Measurements from ENCODE around the gene COG2. TPM values are rescaled to one million over a fixed set of nuclear protein-coding genes. Genes with fewer than 3 reads are reported as not detected.

The COG2 gene
- total RNA-seq, 6 experiments from 2014 or later = 17.0 to 23.0 (median 20.6) TPM

- no peaks in the 10 kb centered on the region for H3K9me3 Mint-ChIP-seq
- H3K4me3 Mint-ChIP-seq = no peak overlapping the region
- TF ChIP-seq CTCF (IDR thresholded peaks at IDR 0.05) = no peak
- peaks cover 13% of the 10 kb centered on the region for H3K27me3 Mint-ChIP-seq (ENCODE audit: insufficient read depth)
- no peak overlapping the region for H3K27ac Mint-ChIP-seq
- no peak for DNase-seq
- H3K4me1 Mint-ChIP-seq (ENCODE audit: low read depth) = peaks cover 7% of the 10 kb centered on the region
- H3K36me3 Mint-ChIP-seq (ENCODE audit: low read depth) = no peaks in the 10 kb centered on the region
These were observed 57.9 kb downstream of the COG2 start for GRCh38 chr1:230700132-230700531.

GRCh38 chr1:230701434-230701833, 59.2 kb downstream of the COG2 start:
- Mint-ChIP-seq H3K27me3 (ENCODE audit: insufficient read depth) (peaks cover 14% of the 10 kb centered on the region), H3K4me3 (no peak overlapping the region), H3K36me3 (ENCODE audit: low read depth) (no peaks in the 10 kb centered on the region), H3K9me3 (no peaks in the 10 kb centered on the region), H3K4me1 (ENCODE audit: low read depth) (peaks cover 7% of the 10 kb centered on the region), H3K27ac (no peak overlapping the region)
- no peak for TF ChIP-seq CTCF (IDR thresholded peaks at IDR 0.05)
- no peak for DNase-seq

- Mint-ChIP-seq H3K27me3 (ENCODE audit: insufficient read depth) (peaks cover 13% of the 10 kb centered on the region), H3K9me3 (no peaks in the 10 kb centered on the region), H3K4me1 (ENCODE audit: low read depth) (peaks cover 5% of the 10 kb centered on the region), H3K4me3 (no peak overlapping the region), H3K27ac (no peak overlapping the region), H3K36me3 (ENCODE audit: low read depth) (no peaks in the 10 kb centered on the region)
- no peak for DNase-seq
- TF ChIP-seq CTCF (IDR thresholded peaks at IDR 0.05) = no peak
These were observed 59.9 kb downstream of the COG2 start for GRCh38 chr1:230701895-230702768.

- Mint-ChIP-seq H3K27ac (no peak overlapping the region), H3K27me3 (ENCODE audit: insufficient read depth) (peaks cover 18% of the 10 kb centered on the region), H3K4me1 (ENCODE audit: low read depth) (no peaks in the 10 kb centered on the region), H3K4me3 (no peak overlapping the region), H3K9me3 (no peaks in the 10 kb centered on the region), H3K36me3 (ENCODE audit: low read depth) (no peaks in the 10 kb centered on the region)
- no peak for TF ChIP-seq CTCF (IDR thresholded peaks at IDR 0.05)
- DNase-seq = no peak
These were observed 60.8 kb downstream of the COG2 start for GRCh38 chr1:230702934-230703678.

- Mint-ChIP-seq H3K9me3 (no peaks in the 10 kb centered on the region), H3K4me1 (ENCODE audit: low read depth) (no peaks in the 10 kb centered on the region), H3K36me3 (ENCODE audit: low read depth) (no peaks in the 10 kb centered on the region), H3K4me3 (no peak overlapping the region), H3K27ac (no peak overlapping the region), H3K27me3 (ENCODE audit: insufficient read depth) (peaks cover 22% of the 10 kb centered on the region)
- no peak for DNase-seq
- no peak for TF ChIP-seq CTCF (IDR thresholded peaks at IDR 0.05)
These were observed 61.6 kb downstream of the COG2 start for GRCh38 chr1:230703679-230704385.

Measured in HFFc6 (cell line).